CD14-positive monocyte (primary cell): ENCODE results near the gene PFDN2. TPM values are rescaled to one million over a fixed set of nuclear protein-coding genes. Genes with fewer than 3 reads are reported as not detected.

Experiments used
- DNase-seq, 3 donors: peaks; one replicate each; pipeline ENCODE4 v3.0.0-alpha.2; 2011 to 2022
- H2AFZ ChIP-seq: 2 replicates; pipeline ENCODE4 v1.6.0; 2012; ENCODE audit warnings: mild to moderate bottlenecking, low read depth, low read length, inconsistent platforms; ENCODE audit not compliant: insufficient read depth, poor library complexity, severe bottlenecking
- H3K27ac ChIP-seq, 2 donors: 1 replicate in 1 of 2; 2 replicates in 1 of 2; pipeline ENCODE4 v1.5.1; 2012 to 2013; ENCODE audit warnings: low read length in 2 of 2, control low read depth in 1 of 2, inconsistent platforms in 1 of 2, low read depth in 1 of 2, mild to moderate bottlenecking in 1 of 2
- H3K27me3 ChIP-seq, 2 donors: one replicate each; pipeline versions ENCODE4 v1.6.0 to v1.6.1; 2011 to 2013; ENCODE audit warnings: low read length in 2 of 2; ENCODE audit not compliant: control insufficient read depth in 2 of 2, insufficient read depth in 2 of 2
- H3K36me3 ChIP-seq, 2 donors: replicated peaks in 1 of 2; 1 replicate in 1 of 2; 2 replicates in 1 of 2; pipeline versions ENCODE4 v1.5.1 to v1.6.1; 2012 to 2013; ENCODE audit warnings: low read length in 2 of 2, control low read depth in 1 of 2, inconsistent platforms in 1 of 2, mild to moderate bottlenecking in 1 of 2; ENCODE audit not compliant: insufficient read depth in 2 of 2, control insufficient read depth in 1 of 2
- H3K4me1 ChIP-seq, 2 donors: 1 replicate in 1 of 2; 2 replicates in 1 of 2; pipeline versions ENCODE4 v1.5.1 to v1.6.1; 2012 to 2013; ENCODE audit warnings: low read length in 2 of 2, control low read depth in 1 of 2, inconsistent platforms in 1 of 2, mild to moderate bottlenecking in 1 of 2, moderate library complexity in 1 of 2; ENCODE audit not compliant: insufficient read depth in 2 of 2, control insufficient read depth in 1 of 2
- H3K4me2 ChIP-seq: replicated peaks from 2 replicates; pipeline ENCODE3; 2012; ENCODE audit warnings: low read length, moderate library complexity, mild to moderate bottlenecking; ENCODE audit not compliant: poor library complexity, severe bottlenecking; ENCODE audit errors: extremely low read depth
- H3K4me3 ChIP-seq, 3 experiments: fragments of 200-600 bp in 1 of 3; sonication (generic) in 1 of 3; replicated peaks in 1 of 3; 1 replicate in 2 of 3; 2 replicates in 1 of 3; pipeline ENCODE4 v1.5.1; 2011 to 2013; ENCODE audit warnings: low read length in 3 of 3, mild to moderate bottlenecking in 3 of 3, control low read depth in 2 of 3, low read depth in 2 of 3, inconsistent platforms in 1 of 3, moderate library complexity in 1 of 3
- H3K79me2 ChIP-seq: 2 replicates; pipeline ENCODE4 v1.6.0; 2012; ENCODE audit warnings: mild to moderate bottlenecking, control low read depth, inconsistent platforms, low read length, moderate library complexity; ENCODE audit not compliant: insufficient read depth
- H3K9ac ChIP-seq: 2 replicates; pipeline ENCODE4 v1.6.0; 2017; ENCODE audit warnings: low read length, mild to moderate bottlenecking; ENCODE audit not compliant: insufficient read depth, poor library complexity, severe bottlenecking
- H3K9me3 ChIP-seq, 2 donors: replicated peaks in 1 of 2; 1 replicate in 1 of 2; 2 replicates in 1 of 2; pipeline versions ENCODE4 v1.5.1 to v1.6.1; 2012 to 2013; ENCODE audit warnings: low read length in 2 of 2, control low read depth in 1 of 2; ENCODE audit not compliant: control insufficient read depth in 1 of 2, insufficient read depth in 1 of 2
- H4K20me1 ChIP-seq: 2 replicates; pipeline ENCODE4 v1.6.0; 2012; ENCODE audit warnings: mild to moderate bottlenecking, low read length, control low read depth, moderate library complexity; ENCODE audit not compliant: insufficient read depth
- H3K27ac Mint-ChIP-seq, 7 donors: one replicate each; pipeline ENCODE4 v1.8.0; 2020; ENCODE audit warnings: mild to moderate bottlenecking in 7 of 7, mixed read lengths in 7 of 7, moderate library complexity in 6 of 7, inconsistent platforms in 2 of 7
- H3K27me3 Mint-ChIP-seq, 3 donors: one replicate each; pipeline ENCODE4 v1.8.0; 2021 to 2022; ENCODE audit warnings: low read depth in 3 of 3, mild to moderate bottlenecking in 3 of 3, mixed read lengths in 3 of 3, moderate library complexity in 3 of 3, inconsistent platforms in 1 of 3
- H3K36me3 Mint-ChIP-seq, 2 donors: one replicate each; pipeline ENCODE4 v1.8.0; 2020; ENCODE audit warnings: mixed read lengths in 2 of 2, inconsistent platforms in 1 of 2, mild to moderate bottlenecking in 1 of 2
- H3K4me1 Mint-ChIP-seq: one replicate; pipeline ENCODE4 v1.8.0; 2020; ENCODE audit warnings: mild to moderate bottlenecking, mixed read lengths
- H3K4me3 Mint-ChIP-seq, 2 donors: one replicate each; pipeline ENCODE4 v1.8.0; 2020; ENCODE audit warnings: mild to moderate bottlenecking in 2 of 2, mixed read lengths in 2 of 2, moderate library complexity in 1 of 2
- H3K9me3 Mint-ChIP-seq, 7 donors: one replicate each; pipeline ENCODE4 v1.8.0; 2020 to 2022; ENCODE audit warnings: mixed read lengths in 7 of 7, mild to moderate bottlenecking in 6 of 7, moderate library complexity in 6 of 7, inconsistent platforms in 2 of 7
- CTCF ChIP-seq: fragments of 200-600 bp; IDR thresholded peaks from one replicate; pipeline ENCODE4 v1.8.0; 2022; ENCODE audit warnings: antibody characterized with exemption, mild to moderate bottlenecking
- WGBS: methylation state at CpG from one replicate; pipeline ENCODE4 v1.1.5; 2013; ENCODE audit warnings: missing lambda C conversion rate; ENCODE audit not compliant: insufficient coverage; 5-methylcytosine and 5-hydroxymethylcytosine counted together
- intact Hi-C, 2 donors: fragments of 100-400 bp; cut with micrococcal nuclease; formaldehyde crosslinking; loops; one replicate each; pipeline versions ENCODE4 v1.15.0 to v1.15.1; 2023
- polyA plus RNA-seq, 3 donors: library from polyadenylated mRNA; depleted of rRNA in 1 of 3; unstranded in 2 of 3; stranded (reverse) in 1 of 3; fragments of 300-500 nt in 2 of 3; fragments of >200 nt in 1 of 3; fragmentation: Illumina TruSeq in 2 of 3; gene quantifications; 1 replicate in 2 of 3; 2 replicates in 1 of 3; pipeline ENCODE4 v1.2.3, GENCODE V29; 2012 to 2021

The PFDN2 gene
- polyA plus RNA-seq, 3 donors: 59.1 to 80.7 (median 65.6) TPM

GRCh38 chr1:161082996-161083747 is 34.7 kb downstream of the PFDN2 start:
- H3K27ac ChIP-seq: peak overlapping the region; percentile 62 to 89
- Mint-ChIP-seq H3K36me3 (peaks cover 7 to 15% of the 10 kb centered on the region in 2 donors), H3K9me3 (no peaks in the 10 kb centered on the region), H3K4me1 (peaks cover 69% of the 10 kb centered on the region), H3K27me3 (peaks cover 0 to 3% (median 1%) of the 10 kb centered on the region in 3 donors), H3K4me3 (peak overlapping the region; percentile 35 to 41), H3K27ac (peak overlapping the region; percentile 90 to 98 (median 96))
- H3K9ac ChIP-seq: peak overlapping the region; percentile 56
- peak; percentile 98 to 99 (median 99) for DNase-seq
- intact Hi-C loops: loop anchor here in 1 of 2 donors (1.0 to 2.0 kb wide), 2 partner anchors 11 to 14 kb away; no protein-coding TSS in a partner anchor
- H3K36me3 ChIP-seq: no peaks in the 10 kb centered on the region
- H3K27me3 ChIP-seq: no peaks in the 10 kb centered on the region
- TF ChIP-seq CTCF: no peak
- H3K9me3 ChIP-seq: no peaks in the 10 kb centered on the region
- 36% methylated on average over 6 of the region's 8 CpGs for WGBS
- H3K4me3 ChIP-seq: peak overlapping the region in 1 of 3 experiments; percentile 7
- peak overlapping the region; percentile 29 for H3K4me2 ChIP-seq
- no peaks in the 10 kb centered on the region for H3K79me2 ChIP-seq
- H2AFZ ChIP-seq: peak overlapping the region; percentile 26
- no peaks in the 10 kb centered on the region for H4K20me1 ChIP-seq
- H3K4me1 ChIP-seq: peaks cover 47 to 60% of the 10 kb centered on the region in 2 donors

GRCh38 chr1:161082483-161082882 is 35.4 kb downstream of the PFDN2 start:
- no peaks in the 10 kb centered on the region for H3K27me3 ChIP-seq
- no peak for DNase-seq
- no peaks in the 10 kb centered on the region for H3K36me3 ChIP-seq
- H3K27ac Mint-ChIP-seq: peak overlapping the region; percentile 90 to 98 (median 96)
- H3K9me3 Mint-ChIP-seq: no peaks in the 10 kb centered on the region
- no peak overlapping the region for H2AFZ ChIP-seq
- peaks cover 7 to 14% of the 10 kb centered on the region in 2 donors for H3K36me3 Mint-ChIP-seq
- H3K4me1 ChIP-seq: peaks cover 43 to 55% of the 10 kb centered on the region in 2 donors
- peaks cover 62% of the 10 kb centered on the region for H3K4me1 Mint-ChIP-seq
- H3K4me3 Mint-ChIP-seq: peak overlapping the region in 1 of 2 donors; percentile 29
- no peak overlapping the region for H3K4me3 ChIP-seq
- peaks cover 0 to 3% (median 1%) of the 10 kb centered on the region in 3 donors for H3K27me3 Mint-ChIP-seq
- WGBS: 100% methylated on average over 1 of the region's 2 CpGs
- H3K27ac ChIP-seq: peak overlapping the region in 1 of 2 donors; percentile 89
- H3K9me3 ChIP-seq: no peaks in the 10 kb centered on the region
- H3K4me2 ChIP-seq: no peak overlapping the region
- TF ChIP-seq CTCF: no peak
- H3K9ac ChIP-seq: peak overlapping the region; percentile 20
- intact Hi-C loops: loop anchor here in 1 of 2 donors (2.0 kb wide), 1 partner anchor 14 kb away; no protein-coding TSS in a partner anchor
- H3K79me2 ChIP-seq: no peaks in the 10 kb centered on the region
- H4K20me1 ChIP-seq: no peaks in the 10 kb centered on the region
